Measurements from ENCODE around the gene SMYD4.
A peak's percentile ranks its signal among the peaks of the same experiment; 100 is the strongest.

SMYD4 gene

DNA sequence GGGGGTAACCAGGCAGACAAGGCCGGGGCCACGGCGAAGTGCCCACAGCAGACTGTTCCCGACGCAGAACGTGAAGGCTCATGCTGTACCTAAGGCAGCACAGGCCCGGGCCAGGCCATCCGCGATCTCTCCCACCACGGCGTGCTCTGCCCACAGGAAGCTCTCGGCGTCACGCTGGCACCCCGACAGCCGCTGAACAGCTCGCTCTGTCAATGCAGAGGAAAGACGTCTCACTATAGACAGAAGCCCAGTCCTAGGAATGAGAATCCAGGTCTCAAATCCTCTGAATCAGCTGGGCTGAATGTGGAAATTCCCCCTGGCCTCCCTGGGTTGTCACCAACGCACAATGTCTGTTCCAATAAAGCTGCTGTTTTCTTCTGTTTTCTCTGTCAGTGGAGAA, 46.4 kb downstream of the SMYD4 start:
- TF ChIP-seq, protein P1, sequence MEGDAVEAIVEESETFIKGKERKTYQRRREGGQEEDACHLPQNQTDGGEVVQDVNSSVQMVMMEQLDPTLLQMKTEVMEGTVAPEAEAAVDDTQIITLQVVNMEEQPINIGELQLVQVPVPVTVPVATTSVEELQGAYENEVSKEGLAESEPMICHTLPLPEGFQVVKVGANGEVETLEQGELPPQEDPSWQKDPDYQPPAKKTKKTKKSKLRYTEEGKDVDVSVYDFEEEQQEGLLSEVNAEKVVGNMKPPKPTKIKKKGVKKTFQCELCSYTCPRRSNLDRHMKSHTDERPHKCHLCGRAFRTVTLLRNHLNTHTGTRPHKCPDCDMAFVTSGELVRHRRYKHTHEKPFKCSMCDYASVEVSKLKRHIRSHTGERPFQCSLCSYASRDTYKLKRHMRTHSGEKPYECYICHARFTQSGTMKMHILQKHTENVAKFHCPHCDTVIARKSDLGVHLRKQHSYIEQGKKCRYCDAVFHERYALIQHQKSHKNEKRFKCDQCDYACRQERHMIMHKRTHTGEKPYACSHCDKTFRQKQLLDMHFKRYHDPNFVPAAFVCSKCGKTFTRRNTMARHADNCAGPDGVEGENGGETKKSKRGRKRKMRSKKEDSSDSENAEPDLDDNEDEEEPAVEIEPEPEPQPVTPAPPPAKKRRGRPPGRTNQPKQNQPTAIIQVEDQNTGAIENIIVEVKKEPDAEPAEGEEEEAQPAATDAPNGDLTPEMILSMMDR (IDR thresholded peaks at IDR 0.05), result no peak
- DNase-seq (ENCODE audit: low spot score), result peak; percentile 86
- Histone ChIP-seq H3K27ac (peak overlapping the region; percentile 95 to 100), H3K4me3 (peak overlapping the region; percentile 63)

DNA sequence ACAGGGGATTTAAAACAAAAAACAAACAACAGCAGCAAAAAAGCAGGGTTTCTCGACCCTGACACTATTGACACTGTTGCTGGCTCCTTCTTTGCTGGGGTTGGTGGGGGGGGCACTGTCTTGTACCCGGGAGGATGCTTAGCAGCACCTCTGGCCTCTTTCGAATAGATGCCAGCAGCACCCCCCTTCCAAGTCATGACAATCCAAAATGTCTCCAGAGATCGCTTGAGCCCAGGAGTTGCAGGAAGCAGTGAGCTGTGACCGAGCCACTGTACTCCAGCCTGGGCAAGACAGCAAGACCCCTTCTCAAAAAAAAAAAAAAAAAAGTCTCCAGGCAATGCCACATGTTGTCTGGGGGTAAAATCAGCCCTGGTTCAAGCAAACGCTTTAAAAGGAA, 47.5 kb downstream of the SMYD4 start:
- Histone ChIP-seq H3K27ac (peak overlapping the region; percentile 95 to 100), H3K4me3 (peak overlapping the region; percentile 54)
- DNase-seq (ENCODE audit: low spot score), result no peak
- TF ChIP-seq, protein P1 (IDR thresholded peaks at IDR 0.05), result no peak

DNA sequence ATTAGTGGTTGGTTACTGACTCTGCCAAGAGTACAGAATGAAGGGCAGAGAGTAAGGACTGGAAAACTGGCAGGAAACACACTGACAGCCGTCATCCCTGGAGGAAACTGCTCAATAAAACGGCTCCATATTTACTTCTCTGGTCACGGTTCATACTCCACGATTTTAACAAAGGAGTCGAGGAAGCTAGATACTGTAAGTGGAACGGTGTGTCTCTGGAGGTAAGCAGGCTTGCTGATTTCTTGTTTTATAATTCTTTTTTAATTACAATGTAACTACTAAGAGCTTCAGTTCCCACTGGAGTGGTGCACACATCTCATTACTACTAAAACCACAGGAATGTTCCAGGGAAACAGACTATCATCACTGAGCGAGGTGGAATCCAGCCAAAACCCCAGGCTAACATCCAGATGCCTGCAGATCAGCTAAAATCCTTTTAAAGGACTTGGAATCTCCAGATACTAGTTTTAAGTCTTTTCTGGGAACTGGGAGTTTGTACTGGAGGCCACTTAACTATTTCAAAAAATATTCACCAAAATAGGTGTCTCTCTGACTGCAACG, 50.1 kb downstream of the SMYD4 start:
- peak overlapping the region; percentile 95 to 100 for H3K27ac ChIP-seq
- peak overlapping the region; percentile 50 for H3K4me3 ChIP-seq
- TF ChIP-seq, protein P1 (IDR thresholded peaks at IDR 0.05), result no peak
- DNase-seq (ENCODE audit: low spot score), result peak; percentile 89

DNA sequence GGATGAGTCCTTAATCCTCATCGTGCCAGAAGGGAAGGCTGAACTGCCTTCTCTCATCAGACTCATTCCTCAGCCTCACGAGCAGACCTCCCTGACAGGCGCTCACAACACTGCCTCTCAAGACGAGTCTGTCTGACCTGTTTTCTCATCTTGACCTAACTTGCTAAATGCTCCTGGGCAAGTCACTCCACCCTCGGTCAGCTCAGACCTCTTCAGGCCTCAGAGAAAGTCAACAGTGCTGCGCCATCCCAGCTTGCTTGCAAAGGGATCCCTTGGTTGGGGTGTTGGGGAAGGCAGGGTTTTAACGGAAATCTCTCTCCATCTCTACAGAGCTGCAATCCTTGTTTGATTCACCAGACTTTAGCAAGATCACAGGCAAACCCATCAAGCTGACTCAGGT, 52.8 kb downstream of the SMYD4 start:
- H3K27ac ChIP-seq, result peak overlapping the region in 1 of 2 donors; percentile 29

DNA sequence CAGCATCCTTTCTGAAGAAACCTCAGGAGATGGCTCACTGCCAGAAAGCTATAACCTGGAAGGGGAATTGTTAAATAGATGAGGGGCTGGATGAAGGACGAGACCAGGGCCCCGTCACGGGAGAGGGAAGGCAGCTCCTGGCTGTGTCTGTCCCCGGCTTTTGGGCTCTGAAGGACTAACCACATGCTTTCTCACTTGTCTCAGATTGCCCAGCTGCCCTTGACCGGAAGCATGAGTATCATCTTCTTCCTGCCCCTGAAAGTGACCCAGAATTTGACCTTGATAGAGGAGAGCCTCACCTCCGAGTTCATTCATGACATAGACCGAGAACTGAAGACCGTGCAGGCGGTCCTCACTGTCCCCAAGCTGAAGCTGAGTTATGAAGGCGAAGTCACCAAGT, 53.4 kb downstream of the SMYD4 start:
- Histone ChIP-seq H3K27ac (peak overlapping the region in 1 of 2 donors; percentile 29), H3K4me3 (no peak overlapping the region)
- no peak for DNase-seq (ENCODE audit: low spot score)
- TF ChIP-seq, protein P1 (IDR thresholded peaks at IDR 0.05), result no peak

More for the DNA sequence above, 52.8 kb downstream of the SMYD4 start:
- TF ChIP-seq, protein P1 (IDR thresholded peaks at IDR 0.05), result no peak
- DNase-seq (ENCODE audit: low spot score), result no peak
- no peak overlapping the region for H3K4me3 ChIP-seq

DNA sequence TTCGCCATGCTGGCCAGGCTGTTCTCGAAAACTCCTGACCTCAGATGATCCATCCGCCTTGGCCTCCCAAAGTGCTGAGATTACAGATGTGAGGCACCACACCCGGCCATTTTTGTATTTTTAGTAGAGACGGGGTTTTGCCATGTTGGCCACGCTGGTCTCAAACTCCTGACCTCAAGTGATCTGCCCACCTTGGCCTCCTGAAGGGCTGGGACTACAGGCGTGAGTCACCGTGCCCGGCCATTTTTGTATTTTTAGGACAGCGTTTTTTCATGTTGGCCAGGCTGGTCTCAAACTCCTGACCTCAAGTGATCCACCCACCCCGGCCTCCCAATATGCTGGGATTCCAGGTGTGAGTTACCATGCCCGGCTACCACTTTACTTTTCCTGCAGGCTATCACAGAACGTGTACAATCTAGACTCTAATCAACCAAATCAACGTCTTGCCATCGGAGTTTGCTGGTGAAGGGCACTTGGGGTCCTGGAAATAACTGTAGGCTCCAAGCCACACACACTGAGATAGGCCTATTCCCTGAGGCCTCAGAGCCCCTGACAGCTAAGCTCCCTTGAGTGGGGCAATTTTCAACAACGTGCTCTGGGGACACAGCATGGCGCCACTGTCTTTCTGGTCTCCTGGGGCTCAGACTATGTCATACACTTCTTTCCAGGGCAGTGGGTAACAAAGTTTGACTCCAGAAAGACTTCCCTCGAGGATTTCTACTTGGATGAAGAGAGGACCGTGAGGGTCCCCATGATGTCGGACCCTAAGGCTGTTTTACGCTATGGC, 55.1 kb downstream of the SMYD4 start:
- peak overlapping the region; percentile 28 to 71 for H3K27ac ChIP-seq
- TF ChIP-seq, protein P1 (IDR thresholded peaks at IDR 0.05), result no peak
- no peak overlapping the region for H3K4me3 ChIP-seq
- DNase-seq (ENCODE audit: low spot score), result no peak

All from coronary artery (tissue), 2 donors.